NCI-H526 (cell line): Measurements from ENCODE around the gene BLM.
"Not testable (repeated sequence)": the region's sequence is repeated elsewhere in the genome, so short reads cannot be mapped to it uniquely, and the experiment has no call there.

Experiments used
- DNase-seq, 2 experiments: peaks; one replicate each; lab custom pipeline; 2025; lab: John Stamatoyannopoulos, UW

Gene BLM

DNA sequence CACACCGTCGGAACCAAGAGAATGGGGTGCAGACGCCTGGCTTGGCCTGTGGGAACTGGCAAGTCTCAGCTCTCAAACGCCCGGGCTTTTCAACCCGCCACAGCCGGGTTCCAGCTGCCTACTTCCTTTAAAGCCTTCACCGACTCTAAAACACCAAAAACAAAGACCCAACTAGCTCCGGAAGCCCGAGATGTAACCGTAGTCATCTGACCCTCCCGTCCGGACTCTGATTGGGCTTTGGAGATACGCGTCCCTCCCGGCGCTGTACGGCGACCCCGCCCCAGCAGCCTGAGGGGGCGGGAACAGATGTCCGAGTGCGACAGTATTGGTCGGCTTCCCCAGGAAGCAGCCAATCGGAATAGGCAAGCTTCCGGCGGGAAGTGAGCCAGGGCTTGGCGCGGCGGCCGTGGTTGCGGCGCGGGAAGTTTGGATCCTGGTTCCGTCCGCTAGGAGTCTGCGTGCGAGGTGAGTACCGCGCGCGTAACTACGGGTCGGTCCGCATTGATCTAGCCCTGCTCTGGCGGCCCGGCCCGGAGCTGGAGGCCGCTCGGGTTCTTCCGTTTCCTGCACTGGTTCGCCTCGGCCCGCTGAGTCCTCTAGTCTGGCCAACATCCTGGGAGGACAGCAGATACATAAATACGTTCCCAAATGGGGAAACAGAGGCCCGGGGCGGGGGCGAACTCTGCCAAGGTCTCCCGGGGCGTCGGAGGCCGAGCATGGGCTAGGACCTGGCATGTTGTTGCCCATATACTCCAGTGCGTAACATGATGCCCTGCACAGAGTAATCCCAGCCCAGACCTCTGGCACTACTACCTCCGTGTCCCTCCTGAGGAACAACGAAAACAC lies at the start of gene BLM:
Gene BLM (plus strand): TSS at position 371 of the 846 bp plus-strand sequence. CDS start 30,047 bp downstream, outside the sequence.
- peak; percentile 99 to 100 for DNase-seq

DNA sequence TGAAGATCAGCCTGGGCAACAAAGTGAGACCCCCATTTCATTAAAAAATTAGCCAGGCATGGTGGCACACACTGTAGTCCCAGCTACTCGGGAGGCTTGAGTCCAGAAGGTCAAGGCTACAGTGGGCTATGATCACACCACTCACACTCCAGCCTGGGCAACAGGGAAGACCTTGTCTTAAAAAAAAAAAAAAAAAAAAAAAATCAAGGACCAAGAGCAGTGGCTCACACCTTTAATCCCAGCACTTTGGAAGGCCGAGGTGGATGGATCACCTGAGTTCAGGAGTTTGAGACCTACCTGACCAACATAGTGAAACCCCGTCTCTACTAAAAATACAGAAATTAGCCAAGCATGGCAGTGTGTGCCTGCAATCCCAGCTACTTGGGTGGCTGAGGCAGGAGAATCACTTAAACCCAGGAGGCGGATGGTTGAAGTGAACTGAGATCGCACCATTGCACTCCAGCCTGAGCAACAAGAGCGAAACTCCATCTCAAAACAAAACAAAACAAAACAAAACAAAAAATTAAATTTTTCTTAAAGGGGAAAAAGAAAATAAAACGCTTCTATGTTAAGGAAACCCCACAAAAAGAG lies 49.3 kb upstream of the BLM start:
- not testable (repeated sequence) for DNase-seq

GRCh38 chr15:90670631-90671030 lies 46.5 kb upstream of the BLM start:
- not testable (repeated sequence) for DNase-seq

DNA sequence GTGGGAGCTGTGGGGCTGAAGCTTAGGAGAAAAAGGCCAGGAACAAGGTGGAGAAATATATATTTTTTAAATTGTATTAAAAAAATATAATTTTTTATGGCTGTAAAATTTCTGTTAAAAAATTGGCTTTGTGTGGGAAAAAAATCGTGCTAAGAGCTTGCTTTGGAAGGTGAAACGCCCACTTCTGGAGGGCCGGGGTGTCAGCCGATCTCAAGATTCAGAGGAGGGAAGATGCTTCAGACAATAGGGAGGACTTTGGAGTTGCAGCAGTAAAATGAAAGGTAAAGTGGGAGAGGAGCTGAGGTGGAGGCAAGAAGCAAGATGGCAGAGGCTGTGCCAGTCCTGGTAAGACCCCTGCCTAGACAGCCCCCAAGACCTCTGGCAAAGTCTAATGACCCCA lies 45.9 kb upstream of the BLM start:
- DNase-seq, result no peak

DNA sequence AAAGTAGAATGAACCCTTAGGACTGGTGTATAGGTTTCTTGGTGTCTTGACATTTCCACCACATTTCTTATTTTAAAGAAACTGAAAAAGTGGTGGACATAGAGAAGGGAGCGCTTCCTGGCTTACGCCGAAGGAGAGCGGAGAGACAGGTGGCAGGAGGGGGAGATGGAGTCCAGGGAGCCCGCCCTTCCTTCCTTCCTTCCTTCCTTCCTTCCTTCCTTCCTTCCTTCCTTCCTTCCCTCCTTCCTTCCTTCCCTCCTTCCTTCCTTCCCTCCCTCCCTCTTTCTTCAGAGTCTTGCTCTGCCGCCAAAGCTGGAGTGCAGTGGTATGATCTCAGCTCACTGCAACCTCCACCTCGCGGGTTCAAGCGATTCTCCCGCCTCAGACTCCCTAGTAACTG lies 43.8 kb upstream of the BLM start:
- DNase-seq, result not testable (repeated sequence)

- no peak for DNase-seq
Measured at GRCh38 chr15:90674476-90674875, 42.7 kb upstream of the BLM start.

DNA sequence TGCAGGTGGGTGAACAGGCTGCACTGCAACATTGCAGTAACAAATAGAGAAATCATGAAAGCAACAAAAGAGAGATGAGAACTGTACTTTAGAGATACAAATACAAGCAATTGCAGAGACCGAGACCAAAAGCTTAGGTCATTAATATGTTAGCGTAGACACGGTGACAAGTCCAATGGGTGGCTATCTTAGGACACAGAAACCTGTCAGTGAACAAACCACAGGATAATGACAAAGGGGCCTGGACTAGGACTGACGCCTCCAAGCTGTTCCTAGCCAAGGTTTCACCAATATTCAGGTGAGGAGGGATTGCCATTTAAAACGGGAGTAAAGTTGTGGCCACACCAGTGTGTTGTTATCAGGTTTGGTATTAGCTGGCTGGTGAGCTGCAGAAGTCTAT lies 41.7 kb upstream of the BLM start:
- DNase-seq, result no peak

DNA sequence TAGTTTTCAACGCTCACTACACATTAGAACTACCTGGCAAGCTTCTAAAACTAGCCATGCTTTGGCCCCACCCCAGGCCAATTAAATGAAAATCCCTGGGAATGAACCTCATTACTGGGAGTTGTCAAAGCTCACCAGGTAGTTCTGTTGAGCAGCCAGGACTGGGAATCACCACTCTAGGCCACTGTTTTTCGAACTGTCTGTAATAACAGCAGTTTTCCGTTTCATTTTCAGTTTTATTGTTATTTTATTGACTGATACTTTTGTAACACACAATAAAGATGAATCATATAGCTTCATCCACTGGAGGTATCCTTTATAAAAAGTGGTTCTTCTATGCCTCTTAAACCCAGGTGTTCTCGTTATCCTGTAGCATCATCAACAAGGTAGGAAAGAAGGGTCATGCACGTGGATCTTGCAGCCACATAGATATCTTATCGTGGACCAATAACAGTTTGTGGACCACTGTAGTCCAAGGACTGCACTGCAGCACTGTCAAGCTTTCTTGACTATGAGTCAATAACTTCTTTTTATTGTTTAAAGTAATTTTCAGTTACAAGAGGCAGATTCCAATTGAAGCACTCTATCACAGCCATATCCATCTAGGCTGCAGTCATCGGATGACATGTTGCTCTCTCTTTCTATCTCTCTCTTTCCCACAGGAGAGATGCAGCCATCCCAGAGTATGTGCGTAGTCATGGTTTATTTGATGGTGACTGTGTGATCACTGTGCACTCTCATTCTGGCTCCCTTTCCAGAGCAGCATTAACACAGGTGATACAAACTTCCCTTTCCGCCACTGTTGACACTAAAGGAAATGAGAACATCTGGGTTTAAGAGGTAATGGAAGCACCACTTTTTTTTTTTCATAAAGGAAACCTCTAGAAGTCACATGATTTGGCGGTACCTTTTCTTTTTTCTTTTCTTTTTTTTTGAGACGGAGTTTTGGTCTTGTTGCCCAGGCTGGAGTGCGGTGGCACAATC lies 39.0 kb upstream of the BLM start:
- DNase-seq, result no peak

DNA sequence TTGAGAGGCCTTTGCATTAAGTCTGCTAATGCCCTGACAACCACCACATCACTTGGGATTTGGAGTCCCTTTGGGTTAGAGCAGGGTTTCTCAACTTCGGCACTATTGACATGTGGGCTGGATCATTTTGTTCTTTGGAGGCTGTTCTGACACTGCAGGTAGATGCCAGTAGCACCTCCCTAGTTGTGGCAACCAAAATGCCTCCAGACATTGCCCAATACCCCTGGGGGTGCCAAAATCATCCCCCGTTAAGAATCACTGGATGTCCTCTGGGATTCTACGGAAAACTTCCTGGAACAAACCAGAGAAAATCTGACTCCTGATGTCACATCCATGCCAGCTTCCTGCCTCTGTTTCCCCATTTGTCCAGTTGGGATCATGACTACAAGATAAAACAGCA lies 37.2 kb upstream of the BLM start:
- DNase-seq, result no peak

DNA sequence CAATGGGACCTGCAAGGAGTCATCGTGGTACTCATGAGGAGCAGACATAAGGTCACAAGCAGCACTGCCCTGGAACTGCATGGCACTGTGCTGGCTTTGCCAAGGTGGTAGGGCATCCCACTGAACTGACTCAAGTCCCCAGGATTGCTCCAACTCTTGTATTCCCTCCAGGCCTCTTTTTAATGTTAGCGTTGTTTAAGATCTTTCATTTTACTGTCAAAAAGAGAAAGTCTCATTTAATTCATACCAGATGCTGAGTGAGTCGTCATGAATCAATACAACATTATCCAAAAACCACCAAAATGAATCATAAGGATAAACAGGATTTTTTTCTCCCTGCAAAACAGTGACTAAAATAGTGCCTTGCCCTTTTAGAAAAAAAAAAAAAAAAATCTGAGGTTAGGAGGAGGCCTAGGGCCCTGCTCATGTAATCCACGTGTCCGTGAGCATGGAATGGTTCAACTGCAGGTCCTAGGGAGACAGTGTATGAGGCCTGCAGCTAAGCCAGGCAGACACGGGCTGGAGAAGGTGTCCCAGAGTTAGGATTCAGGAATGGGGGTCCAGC lies 36.7 kb upstream of the BLM start:
- no peak for DNase-seq

DNA sequence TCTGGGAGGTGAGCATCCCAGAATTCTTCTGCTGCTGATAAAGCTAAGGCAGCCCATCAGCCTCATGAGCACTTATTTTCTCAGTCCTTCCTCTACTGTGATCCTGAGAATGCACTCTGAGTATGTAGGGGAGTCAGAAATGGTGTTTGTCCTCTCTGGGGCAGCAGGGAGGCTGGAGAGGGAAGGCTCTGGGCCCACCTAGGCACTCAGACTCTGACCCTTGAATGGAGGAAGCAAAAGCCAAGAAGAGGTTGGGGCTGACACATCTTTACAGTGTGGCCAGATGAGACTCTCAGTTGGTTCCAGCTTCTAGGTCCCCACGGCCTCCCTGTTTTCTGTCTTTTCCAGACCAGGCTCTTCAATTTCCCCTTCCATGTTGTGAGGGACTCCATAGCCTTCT lies 36.1 kb upstream of the BLM start:
- no peak for DNase-seq

DNA sequence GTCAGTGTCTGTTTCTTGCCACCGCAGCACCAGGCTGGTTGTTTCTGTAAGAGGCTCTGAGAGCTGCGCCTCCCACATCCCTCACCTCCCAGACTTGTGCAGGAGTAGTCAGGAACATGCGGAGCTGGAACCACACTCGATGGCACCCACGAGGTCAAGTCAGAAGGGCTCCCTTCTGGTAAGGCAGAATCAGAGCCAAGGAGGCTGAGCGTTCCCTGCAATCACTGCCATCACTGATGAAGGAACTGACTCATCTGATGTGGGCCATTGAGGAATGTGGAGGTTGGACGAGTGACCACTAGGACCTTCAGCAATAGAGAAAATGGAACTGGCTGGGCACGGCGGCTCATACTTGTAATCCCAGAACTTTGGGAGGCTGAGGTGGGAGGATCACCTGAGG lies 35.7 kb upstream of the BLM start:
- no peak for DNase-seq

DNA sequence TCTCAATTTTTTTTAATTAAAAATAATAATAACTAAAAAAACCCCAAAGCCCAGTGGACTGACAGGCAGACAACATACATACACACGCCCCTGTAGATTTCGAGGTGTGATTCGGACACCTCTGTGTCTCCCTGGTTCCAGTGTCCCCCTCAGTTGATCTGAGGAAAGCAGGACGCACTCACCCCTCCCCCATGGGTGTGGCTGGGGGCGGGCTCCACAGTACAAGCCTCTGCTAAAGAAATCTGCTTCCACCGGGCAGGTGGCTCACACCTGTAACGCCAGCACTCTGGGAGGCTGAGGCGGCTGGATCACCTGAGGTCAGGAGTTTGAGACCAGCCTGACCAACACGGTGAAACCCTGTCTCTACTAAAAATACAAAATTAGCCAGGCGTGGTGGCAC lies 33.8 kb upstream of the BLM start:
- no peak for DNase-seq

DNA sequence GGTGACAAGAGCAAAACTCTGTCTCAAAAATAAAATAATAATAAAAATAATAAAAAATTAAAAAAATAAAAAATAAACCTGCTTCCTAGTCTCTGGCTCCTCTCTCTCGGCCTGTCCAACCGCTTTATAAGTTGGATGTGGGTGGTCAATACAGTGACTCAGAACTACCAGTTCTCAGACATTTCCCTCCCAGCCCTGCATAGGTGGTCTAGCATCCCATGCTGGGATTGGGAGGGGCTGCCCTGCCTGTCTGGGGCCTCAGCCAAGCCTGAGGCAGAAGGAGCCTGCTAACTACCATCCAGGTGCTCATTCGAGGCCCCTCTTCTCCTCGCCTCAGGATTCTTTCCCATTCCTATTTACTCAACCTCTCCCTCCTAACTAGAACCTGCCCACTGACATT lies 33.3 kb upstream of the BLM start:
- no peak for DNase-seq

GRCh38 chr15:90684281-90684680 lies 32.9 kb upstream of the BLM start:
- no peak for DNase-seq

GRCh38 chr15:90685591-90686434 lies 31.3 kb upstream of the BLM start:
- no peak for DNase-seq

- DNase-seq, result no peak
Measured at GRCh38 chr15:90686435-90687218, 30.5 kb upstream of the BLM start.

- not testable (repeated sequence) for DNase-seq
Measured at GRCh38 chr15:90689326-90689961, 27.7 kb upstream of the BLM start.

DNA sequence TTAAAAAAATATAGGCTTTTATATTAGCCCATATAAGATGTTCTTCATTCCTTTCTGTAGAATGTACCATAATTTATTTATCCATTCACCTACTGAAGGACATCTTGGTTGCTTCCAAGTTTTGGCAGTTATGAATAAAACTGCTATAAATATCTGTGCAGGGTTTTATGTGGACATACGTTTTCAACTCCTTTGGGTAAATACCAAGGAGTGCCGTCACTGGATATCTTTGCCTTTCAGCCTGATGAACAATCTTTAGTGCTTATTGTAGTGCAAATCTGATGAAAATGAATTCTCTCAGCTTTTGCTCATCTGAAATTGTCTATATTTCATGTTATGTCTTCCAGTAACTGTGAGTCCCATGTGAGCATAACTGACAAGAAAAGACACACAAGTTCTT lies 26.6 kb upstream of the BLM start:
- no peak for DNase-seq

- no peak for DNase-seq
Measured at GRCh38 chr15:90691369-90691768, 25.8 kb upstream of the BLM start.
